NCI-H1694 (cell line): ENCODE measurements around the gene YWHAB.

Experiments
- DNase-seq: peaks from one replicate; lab custom pipeline; 2025; lab: John Stamatoyannopoulos, UW

YWHAB gene

GRCh38 chr20:44911264-44911921, 25.9 kb downstream of the YWHAB start:
- DNase-seq = no peak

- DNase-seq = no peak
Observed at GRCh38 chr20:44912189-44912588, 26.7 kb downstream of the YWHAB start.

GRCh38 chr20:44914924-44915323, 29.4 kb downstream of the YWHAB start:
- DNase-seq = no peak

- DNase-seq = no peak
Observed at GRCh38 chr20:44916586-44916985, 31.1 kb downstream of the YWHAB start.

- DNase-seq = no peak
Observed at GRCh38 chr20:44917399-44917798, 31.9 kb downstream of the YWHAB start.

GRCh38 chr20:44918342-44918741, 32.8 kb downstream of the YWHAB start:
- no peak for DNase-seq

- no peak for DNase-seq
Observed at GRCh38 chr20:44918761-44919160, 33.3 kb downstream of the YWHAB start.

- no peak for DNase-seq
Observed at GRCh38 chr20:44921447-44921846, 35.9 kb downstream of the YWHAB start.

GRCh38 chr20:44924541-44924940, 39.0 kb downstream of the YWHAB start:
- no peak for DNase-seq

GRCh38 chr20:44928595-44928994, 43.1 kb downstream of the YWHAB start:
- no peak for DNase-seq

GRCh38 chr20:44930517-44931168, 45.1 kb downstream of the YWHAB start:
- DNase-seq = no peak

- DNase-seq = no peak
Observed at GRCh38 chr20:44931911-44932310, 46.4 kb downstream of the YWHAB start.

- DNase-seq = no peak
Observed at GRCh38 chr20:44932916-44933315, 47.4 kb downstream of the YWHAB start.

GRCh38 chr20:44936510-44936909, 51.0 kb downstream of the YWHAB start:
- DNase-seq = no peak

- no peak for DNase-seq
Observed at GRCh38 chr20:44938637-44939036, 53.1 kb downstream of the YWHAB start.

GRCh38 chr20:44941120-44941691, 55.7 kb downstream of the YWHAB start:
- DNase-seq = no peak

GRCh38 chr20:44942264-44942973, 56.9 kb downstream of the YWHAB start:
- DNase-seq = no peak

GRCh38 chr20:44943828-44944227, 58.3 kb downstream of the YWHAB start:
- DNase-seq = no peak

- DNase-seq = no peak
Observed at GRCh38 chr20:44945261-44945660, 59.8 kb downstream of the YWHAB start.

- no peak for DNase-seq
Observed at GRCh38 chr20:44946271-44946852, 60.9 kb downstream of the YWHAB start.

- no peak for DNase-seq
Observed at GRCh38 chr20:44948107-44948506, 62.6 kb downstream of the YWHAB start.

GRCh38 chr20:44948513-44948912, 63.0 kb downstream of the YWHAB start:
- DNase-seq = no peak

GRCh38 chr20:44950368-44950767, 64.9 kb downstream of the YWHAB start:
- DNase-seq = no peak
